K562 (cell line): ENCODE results near the gene COBLL1.

Experiments used
- CLOCK ChIP-seq: fragments of 250-450 bp; sonication (Bioruptor Pico); IDR thresholded peaks from 2 replicates; pipeline ENCODE4 v1.4.0; 2020; ENCODE audit warnings: mild to moderate bottlenecking, moderate library complexity, borderline replicate concordance
- E4F1 ChIP-seq: fragments of 250-450 bp; sonication (Bioruptor Pico); IDR thresholded peaks from 2 replicates; pipeline ENCODE4 v1.5.0; 2021; ENCODE audit warnings: mild to moderate bottlenecking, borderline replicate concordance
- ETV1 ChIP-seq: fragments of 450-650 bp; conservative IDR thresholded peaks from 2 replicates; pipeline ENCODE4 v1.6.1; 2016; ENCODE audit warnings: missing genetic modification characterization, control low read depth, low read depth, missing compliant biosample characterization
- FOXA1 ChIP-seq: fragments of 450-650 bp; IDR thresholded peaks from 2 replicates; pipeline ENCODE4 v1.6.1; 2016; ENCODE audit warnings: mild to moderate bottlenecking, borderline replicate concordance
- MAFF ChIP-seq: IDR thresholded peaks from 2 replicates; pipeline ENCODE4 v1.6.1; 2012; ENCODE audit warnings: low read length, improper control_type of control experiment
- ZNF384 ChIP-seq: IDR thresholded peaks from 2 replicates; pipeline ENCODE4 v1.6.1; 2012; ENCODE audit warnings: low read depth, low read length, improper control_type of control experiment

GRCh38 chr2:164816900-164817299 is 24.7 kb downstream of the COBLL1 start:
- TF ChIP-seq ZNF384 (no peak), CLOCK (CRISPR knock-in tag) (no peak), ETV1 (no peak), FOXA1 (no peak), E4F1 (no peak), MAFF (no peak)
